Testis (tissue), 3 donors: Measurements from ENCODE around the gene HERC2. TPM values are rescaled to one million over a fixed set of nuclear protein-coding genes. Genes with fewer than 3 reads are reported as not detected.

Experiments used
- DNase-seq: peaks from one replicate; pipeline ENCODE4 v3.0.0-alpha.2; 2019
- H3K27ac ChIP-seq, 2 donors: fragments of 200-600 bp; sonication (generic); one replicate each; pipeline ENCODE4 v1.5.1; 2019
- H3K27me3 ChIP-seq: fragments of 200-600 bp; sonication (generic); one replicate; pipeline ENCODE4 v1.5.1; 2019
- H3K36me3 ChIP-seq: fragments of 200-600 bp; sonication (generic); one replicate; pipeline ENCODE4 v1.5.1; 2017; ENCODE audit warnings: low read depth; ENCODE audit errors: missing control alignments
- H3K4me1 ChIP-seq: fragments of 200-600 bp; sonication (generic); one replicate; pipeline ENCODE4 v1.5.1; 2019
- H3K4me3 ChIP-seq, 2 donors: fragments of 200-600 bp; sonication (generic); one replicate each; pipeline ENCODE4 v1.5.1; 2017 to 2019
- H3K9me3 ChIP-seq: fragments of 200-600 bp; sonication (generic); one replicate; pipeline ENCODE4 v1.5.1; 2017
- CTCF ChIP-seq, 3 experiments: fragments of 450-650 bp in 2 of 3; fragments of 200-600 bp in 1 of 3; sonication (generic) in 1 of 3; IDR thresholded peaks; one replicate each; pipeline ENCODE4 v1.5.1; 2016 to 2019; ENCODE audit warnings: antibody characterized with exemption in 3 of 3, mild to moderate bottlenecking in 2 of 3, moderate library complexity in 1 of 3
- POLR2A ChIP-seq: fragments of 450-650 bp; IDR thresholded peaks from one replicate; pipeline ENCODE4 v1.6.1; 2017; ENCODE audit warnings: antibody characterized with exemption, mild to moderate bottlenecking, moderate library complexity
- WGBS, 2 donors: methylation state at CpG; one replicate each; pipeline ENCODE4 v1.1.5; 2018; 5-methylcytosine and 5-hydroxymethylcytosine counted together
- intact Hi-C: fragments of 100-400 bp; cut with DNase I; formaldehyde crosslinking; loops from one replicate; pipeline ENCODE4 v1.15.1; 2023; ENCODE audit warnings: low total_unique reads
- polyA plus RNA-seq: library from polyadenylated mRNA; stranded (reverse); fragments of 350-450 nt; fragmentation: Illumina TruSeq; extraction: RNeasy Lipid Tissue Mini Kit (QIAGEN cat#74804); gene quantifications from one replicate; pipeline ENCODE4 v1.2.3, GENCODE V29; 2014; ENCODE audit warnings: low read depth, low replicate concordance; ENCODE audit not compliant: insufficient read depth
- total RNA-seq, 2 donors: library from RNA; depleted of rRNA; stranded (reverse); fragments of >200 nt; gene quantifications; one replicate each; pipeline ENCODE4 v1.2.3, GENCODE V29; 2016

The HERC2 gene
- total and polyA plus RNA-seq, 3 donors from 2014 or later: 45.6 to 113 (median 78.2) TPM

DNA sequence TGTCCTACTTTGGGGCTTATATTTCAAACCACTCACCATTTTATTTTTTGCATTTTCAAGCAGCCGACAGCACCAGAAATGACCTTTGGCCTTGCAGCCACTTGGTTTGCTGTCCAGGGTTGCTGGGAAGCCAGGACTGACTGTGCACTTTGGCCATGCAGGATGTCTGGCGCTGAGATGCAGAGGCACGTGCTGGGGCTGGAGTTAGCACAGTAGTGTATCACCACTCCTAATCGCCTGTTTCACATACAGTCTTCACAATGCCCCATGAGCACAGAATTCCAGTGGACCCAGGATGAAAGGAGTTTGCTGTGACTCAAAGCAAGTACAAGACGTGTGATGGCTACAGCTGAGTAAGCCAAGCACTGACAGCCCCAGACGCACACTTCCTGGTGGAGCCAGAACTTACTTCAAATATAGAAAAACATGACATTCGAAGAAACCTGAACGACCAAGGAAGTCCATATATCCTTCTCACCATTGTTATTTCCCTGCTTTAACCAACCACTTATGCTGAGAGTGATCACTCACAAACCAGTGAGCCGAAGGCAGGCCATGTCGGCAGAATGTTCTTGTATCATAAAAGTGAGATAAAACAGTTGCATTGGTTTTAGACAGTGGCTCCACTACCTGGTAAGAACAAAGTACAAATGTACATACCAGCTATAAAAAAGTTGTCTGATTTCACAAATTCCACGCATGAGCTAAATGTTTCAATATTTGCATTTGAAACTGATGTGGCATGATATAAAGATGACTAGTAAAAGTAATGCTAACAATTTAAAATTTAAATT, 238.9 kb downstream of the HERC2 start:
- Histone ChIP-seq H3K4me1 (no peaks in the 10 kb centered on the region), H3K27ac (no peak overlapping the region), H3K9me3 (no peaks in the 10 kb centered on the region), H3K4me3 (no peak overlapping the region), H3K27me3 (no peaks in the 10 kb centered on the region), H3K36me3 (no peaks in the 10 kb centered on the region)
- intact Hi-C loops: no loop called here
- no peak for DNase-seq
- no peak for TF ChIP-seq CTCF (IDR thresholded peaks at IDR 0.05)
- TF ChIP-seq POLR2A: no peak
- WGBS, 2 donors: 80% methylated on average over 11 of the region's 11 CpGs

DNA sequence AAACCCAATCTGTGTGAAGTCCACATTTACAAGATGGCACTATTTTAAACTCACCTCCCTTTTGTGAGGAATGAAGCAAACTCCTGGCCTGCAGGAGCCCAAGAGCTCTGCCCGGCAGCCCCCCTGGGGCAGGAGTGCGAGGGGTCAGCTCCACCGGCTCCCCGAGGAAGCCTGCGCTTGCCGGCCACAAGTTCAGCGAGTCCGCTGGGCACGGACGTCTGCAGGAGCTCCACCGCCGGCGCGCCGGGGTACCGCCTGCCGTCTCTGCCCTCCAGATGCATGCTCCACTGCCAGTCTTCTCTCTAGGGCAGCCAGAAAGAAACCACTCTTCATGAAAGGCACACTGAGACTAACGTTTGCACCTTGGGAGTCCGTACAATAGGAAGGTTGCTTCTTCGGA, 240.4 kb downstream of the HERC2 start:
- no peak for DNase-seq
- H3K4me1 ChIP-seq: no peaks in the 10 kb centered on the region
- no peaks in the 10 kb centered on the region for H3K36me3 ChIP-seq
- no peaks in the 10 kb centered on the region for H3K9me3 ChIP-seq
- H3K27ac ChIP-seq: no peak overlapping the region
- 65 to 80% methylated on average over 20 of the region's 20 CpGs for WGBS, 2 donors
- intact Hi-C loops: no loop called here
- H3K4me3 ChIP-seq: peak overlapping the region; percentile 13 to 29
- no peak for TF ChIP-seq CTCF (IDR thresholded peaks at IDR 0.05)
- TF ChIP-seq POLR2A: no peak
- H3K27me3 ChIP-seq: no peaks in the 10 kb centered on the region

DNA sequence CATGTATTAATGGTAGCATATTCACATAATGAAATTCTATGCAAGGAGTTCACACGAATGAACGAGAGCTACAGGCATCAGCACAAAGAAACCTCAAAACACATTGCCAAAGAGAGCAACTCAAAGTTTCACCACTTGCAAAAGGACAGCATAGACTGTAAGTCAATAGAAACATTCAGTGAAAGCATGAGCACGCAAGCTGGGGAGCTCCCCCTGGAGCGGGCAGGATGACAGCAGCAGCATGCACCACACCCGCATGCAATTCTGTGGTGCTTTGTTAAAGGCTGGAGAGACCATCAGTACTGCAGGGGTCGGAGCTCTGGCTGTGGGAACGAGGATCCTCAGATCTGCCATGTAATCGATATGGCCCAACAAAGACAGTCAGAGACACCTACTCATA, 241.6 kb downstream of the HERC2 start:
- WGBS, 2 donors: 67 to 82% methylated on average over 8 of the region's 8 CpGs
- H3K4me3 ChIP-seq: no peak overlapping the region
- no peaks in the 10 kb centered on the region for H3K4me1 ChIP-seq
- H3K27ac ChIP-seq: no peak overlapping the region
- no peaks in the 10 kb centered on the region for H3K36me3 ChIP-seq
- TF ChIP-seq POLR2A: no peak
- no peak for TF ChIP-seq CTCF (IDR thresholded peaks at IDR 0.05)
- intact Hi-C loops: no loop called here
- no peaks in the 10 kb centered on the region for H3K27me3 ChIP-seq
- H3K9me3 ChIP-seq: no peaks in the 10 kb centered on the region
- no peak for DNase-seq

GRCh38 chr15:28079313-28079969, 242.5 kb downstream of the HERC2 start:
- DNase-seq: no peak

More at GRCh38 chr15:28079313-28079969, 242.5 kb downstream of the HERC2 start:
- Histone ChIP-seq H3K4me3 (no peak overlapping the region), H3K27me3 (no peaks in the 10 kb centered on the region), H3K4me1 (no peaks in the 10 kb centered on the region), H3K27ac (no peak overlapping the region), H3K9me3 (no peaks in the 10 kb centered on the region), H3K36me3 (no peaks in the 10 kb centered on the region)
- 94 to 98% methylated on average over 7 to 9 of the region's 9 CpGs for WGBS, 2 donors
- TF ChIP-seq CTCF (IDR thresholded peaks at IDR 0.05): no peak
- intact Hi-C loops: no loop called here
